HG03460 (cell line): ENCODE results near the gene B4GALNT3.
"Not testable (repeated sequence)": the region's sequence is repeated elsewhere in the genome, so short reads cannot be mapped to it uniquely, and the experiment has no call there.

Source experiments
- ATAC-seq: cut with Tn5 transposase; IDR thresholded peaks from one replicate; pipeline ENCODE4 v1.9.1; 2021; ENCODE audit not compliant: unreplicated experiment

B4GALNT3 gene

DNA sequence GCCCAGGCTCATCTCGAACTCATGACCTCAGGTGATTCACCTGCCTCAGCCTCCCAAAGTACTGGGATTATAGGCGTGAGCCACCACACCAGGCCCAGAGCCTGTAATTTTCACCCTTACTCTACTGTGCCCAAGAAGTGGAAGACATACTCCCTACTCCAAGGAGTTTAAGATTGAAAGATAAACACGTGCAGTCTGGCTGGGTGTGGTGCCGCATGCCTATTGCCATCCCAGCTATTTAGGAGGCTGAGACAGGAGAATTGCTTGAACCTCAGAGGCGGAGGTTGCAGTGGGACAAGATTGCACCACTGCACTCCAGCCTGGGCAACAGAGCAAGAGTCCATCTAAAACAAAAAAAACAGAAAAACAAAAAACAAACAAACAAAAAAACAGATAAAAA is 113.5 kb downstream of the B4GALNT3 start:
- no peak for ATAC-seq

DNA sequence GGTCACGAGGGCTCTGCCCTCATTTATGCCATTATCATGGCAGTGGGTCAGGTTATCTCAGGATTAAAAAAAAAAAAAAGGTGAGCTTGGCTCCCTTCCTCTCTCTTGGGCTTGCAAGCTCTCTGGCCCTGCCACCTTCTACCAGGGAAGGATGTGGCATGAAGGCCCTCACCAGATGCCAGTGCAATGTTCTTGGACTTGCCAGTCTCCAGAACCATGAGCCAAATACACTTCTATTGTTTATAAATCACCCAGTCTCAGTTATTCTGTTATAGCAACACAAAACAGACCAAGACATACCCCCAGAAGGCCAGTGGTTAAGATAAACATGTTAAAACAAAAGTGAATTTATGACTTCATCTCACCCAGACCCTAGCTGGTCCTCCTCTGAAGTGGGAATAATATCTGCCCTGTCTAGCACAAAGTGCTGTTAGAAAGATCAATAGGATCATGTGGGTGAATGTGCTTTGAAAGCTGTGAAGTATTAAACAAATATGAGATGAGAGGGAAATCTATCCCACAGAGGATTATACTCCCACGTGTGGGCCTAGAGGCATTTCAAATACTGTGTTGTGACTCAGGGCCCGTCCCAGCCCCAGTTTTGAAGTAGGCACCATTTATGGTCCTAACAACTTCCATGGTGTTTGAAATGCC is 114.9 kb downstream of the B4GALNT3 start:
- no peak for ATAC-seq

DNA sequence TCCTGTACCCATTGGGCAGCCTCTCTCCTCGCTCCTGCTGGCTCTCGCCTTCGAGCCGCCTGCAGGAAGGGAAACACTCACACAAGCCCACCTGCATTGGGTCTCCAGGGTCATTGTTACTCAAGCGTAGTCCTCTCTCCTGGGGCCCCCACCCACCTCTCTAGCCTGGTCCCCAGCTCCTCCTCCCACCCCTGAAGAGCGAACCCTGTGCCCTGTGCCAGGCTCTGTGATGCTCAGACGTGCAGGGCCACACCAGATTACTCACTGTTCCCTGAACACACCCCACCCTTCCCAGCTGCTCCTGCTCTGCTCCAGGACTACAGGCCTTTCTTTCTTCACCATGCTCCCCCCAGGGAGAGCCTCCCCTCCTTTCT is 115.4 kb downstream of the B4GALNT3 start:
- no peak for ATAC-seq

DNA sequence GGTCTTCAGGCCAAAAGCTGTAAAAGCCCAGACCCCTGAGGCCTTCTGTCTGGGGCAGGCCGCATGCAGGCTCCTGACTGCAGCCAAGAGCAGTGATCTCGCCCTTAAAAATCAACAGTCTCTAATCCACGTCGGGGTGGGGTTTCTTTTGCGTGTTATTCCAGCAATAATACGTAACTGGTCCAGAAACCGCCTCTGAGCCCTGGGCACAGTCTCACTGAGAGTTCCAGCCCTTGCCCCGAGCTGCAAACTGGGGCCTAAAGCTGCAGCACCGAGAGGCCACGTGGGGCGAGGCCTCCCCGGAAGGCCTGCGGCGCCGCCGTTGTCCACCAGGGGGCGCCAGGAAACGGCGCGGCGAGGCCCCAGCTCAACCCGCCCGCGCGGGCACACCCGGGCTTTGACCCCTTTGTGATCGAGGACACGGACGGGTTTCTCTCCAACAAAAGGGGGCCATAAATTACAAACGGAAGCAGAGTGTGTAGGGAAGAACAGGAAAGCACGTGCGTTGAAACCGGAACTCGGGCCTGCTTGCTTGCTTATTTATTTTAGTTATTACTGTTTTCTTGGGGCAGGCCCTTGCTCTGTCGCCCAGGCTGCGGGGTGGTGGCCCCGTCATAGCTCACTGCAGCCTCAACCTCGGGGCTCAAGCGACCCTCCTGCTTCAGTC is 116.3 kb downstream of the B4GALNT3 start:
- ATAC-seq, result no peak

DNA sequence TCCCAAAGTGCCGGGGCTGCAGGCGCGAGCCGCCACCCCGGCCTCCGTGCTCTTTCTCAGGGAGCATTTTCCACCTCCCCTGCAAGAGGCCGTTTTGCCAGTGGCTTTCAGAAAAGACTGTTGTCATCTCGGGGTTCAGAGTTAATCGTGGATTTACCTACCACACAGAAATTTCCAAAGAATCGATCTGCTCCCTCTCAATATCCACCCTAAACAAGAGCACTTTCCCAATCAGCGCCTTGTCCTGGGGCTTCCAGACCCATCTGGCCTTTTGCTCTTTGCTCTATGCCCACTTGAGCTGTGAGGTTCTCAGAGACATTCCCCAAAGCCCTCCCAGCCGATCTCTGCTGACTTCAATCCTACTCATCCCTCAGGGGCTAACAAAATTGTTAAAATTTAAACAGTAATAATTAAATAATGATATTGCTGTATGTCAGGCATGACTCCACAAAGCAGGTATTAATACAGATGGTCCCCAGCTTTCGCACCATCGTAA is 116.9 kb downstream of the B4GALNT3 start:
- no peak for ATAC-seq

DNA sequence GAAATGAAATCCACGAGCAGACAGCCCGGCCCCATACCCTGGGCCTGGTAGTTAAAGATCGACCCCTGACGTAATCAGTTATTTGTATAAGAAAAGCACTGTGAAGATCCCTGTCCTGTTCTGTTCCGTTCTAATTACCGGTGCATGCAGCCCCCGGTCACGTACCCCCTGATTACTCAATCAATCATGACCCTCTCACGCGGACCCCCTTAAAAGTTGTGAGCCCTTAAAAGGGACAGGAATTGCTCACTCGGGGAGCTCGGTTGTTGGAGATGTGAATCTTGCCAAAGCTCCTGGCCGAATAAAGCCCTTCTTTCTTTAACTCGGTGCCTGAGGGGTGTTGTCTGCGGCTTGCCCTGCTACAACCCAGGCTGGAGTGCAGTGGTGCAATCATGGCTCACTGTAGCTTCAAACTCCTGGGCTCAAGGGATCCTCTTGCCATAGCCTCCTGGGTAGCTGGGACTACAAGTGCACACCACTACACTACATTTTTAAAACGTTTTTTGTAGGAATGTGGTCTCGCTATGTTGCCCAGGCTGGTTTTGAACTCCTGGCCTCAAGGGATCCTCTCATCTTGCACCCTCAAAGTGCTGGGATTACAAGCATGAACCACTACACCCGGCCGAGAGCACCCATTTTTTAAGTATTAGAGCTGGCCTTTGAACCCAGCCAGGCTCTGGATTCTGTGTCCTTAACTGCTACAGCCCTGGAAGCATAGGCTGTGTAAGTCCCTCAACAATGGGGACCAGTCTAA is 118.4 kb downstream of the B4GALNT3 start:
- not testable (repeated sequence) for ATAC-seq

DNA sequence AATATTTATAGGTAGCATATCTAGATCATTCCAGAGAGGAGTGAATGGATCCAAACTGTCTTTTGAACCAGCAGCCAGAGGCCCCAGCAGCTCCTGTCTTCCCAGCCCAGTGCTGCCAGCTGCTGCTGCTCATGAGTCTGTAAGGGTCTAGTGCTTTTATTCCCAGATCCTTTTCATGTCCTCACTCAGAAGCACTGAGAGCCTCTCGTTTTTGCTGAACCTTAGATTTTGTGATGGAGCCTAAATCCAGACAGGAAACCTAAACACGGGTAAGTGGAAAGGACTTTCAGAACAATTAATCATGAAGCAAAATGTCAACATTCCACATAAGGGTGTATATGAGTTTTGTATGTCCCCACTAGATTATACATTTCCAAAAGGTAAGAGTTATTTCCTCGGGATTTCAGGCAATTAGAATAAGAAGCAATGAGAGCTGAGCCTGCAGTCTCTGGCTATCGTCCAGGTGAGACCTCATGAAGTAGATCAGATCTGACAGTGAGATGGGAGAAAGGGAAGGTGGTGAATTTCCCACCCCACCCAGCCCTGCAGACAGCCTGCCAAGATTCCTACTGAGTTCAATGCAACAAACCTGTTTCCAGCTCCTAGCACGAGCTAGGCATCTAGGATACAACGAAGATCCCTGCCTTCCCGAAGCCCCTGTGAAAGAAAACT is 119.1 kb downstream of the B4GALNT3 start:
- ATAC-seq, result no peak

DNA sequence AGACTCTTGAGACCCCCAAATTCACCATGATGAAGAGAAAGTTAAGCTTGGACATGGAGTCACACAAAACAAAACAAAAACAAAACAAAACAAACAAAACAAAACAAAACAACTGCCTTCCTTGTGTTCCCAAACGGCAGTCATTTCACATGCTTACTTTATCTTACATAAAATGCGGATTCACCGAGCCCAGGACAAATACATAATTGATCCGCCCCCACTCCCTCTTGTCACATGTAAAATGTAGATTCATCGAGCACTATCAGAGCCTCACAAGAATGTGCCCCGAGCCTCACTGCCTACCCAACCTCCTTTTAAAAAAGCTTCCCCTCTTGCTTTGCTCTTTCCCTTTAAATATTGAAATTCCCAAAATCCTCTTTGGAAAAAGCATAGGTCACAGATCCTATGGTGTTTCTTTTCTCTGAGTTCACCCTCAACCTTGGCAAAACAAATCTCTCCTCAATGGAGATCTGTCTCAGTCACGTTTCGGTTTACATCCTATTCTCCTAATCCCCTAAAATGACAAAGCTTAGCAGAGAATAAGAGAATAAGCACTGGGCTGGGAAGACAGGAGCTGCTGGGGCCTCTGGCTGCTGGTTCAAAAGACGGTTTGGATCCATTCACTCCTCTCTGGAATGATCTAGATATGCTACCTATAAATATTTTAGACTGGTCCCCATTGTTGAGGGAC is 119.8 kb downstream of the B4GALNT3 start:
- no peak for ATAC-seq

DNA sequence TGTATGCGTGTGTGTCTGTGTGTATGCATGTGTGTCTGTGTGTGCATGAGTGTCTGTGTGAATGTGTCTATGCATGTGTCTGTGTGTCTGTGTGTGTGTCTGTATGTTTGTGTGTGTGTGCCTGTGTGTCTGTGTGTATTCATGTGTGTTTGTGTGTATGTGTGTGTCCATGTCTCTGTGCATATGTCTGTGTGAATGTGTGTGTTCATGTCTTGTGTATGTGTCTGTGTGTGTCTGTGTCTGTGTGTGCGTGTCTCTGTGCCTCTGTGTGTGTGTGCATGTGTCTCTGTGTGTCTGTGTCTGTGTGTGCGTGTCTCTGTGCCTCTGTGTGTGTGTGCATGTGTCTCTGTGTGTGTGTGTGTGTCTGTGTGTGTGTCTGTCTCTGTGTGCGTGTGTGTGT is 121.1 kb downstream of the B4GALNT3 start:
- ATAC-seq, result no peak

DNA sequence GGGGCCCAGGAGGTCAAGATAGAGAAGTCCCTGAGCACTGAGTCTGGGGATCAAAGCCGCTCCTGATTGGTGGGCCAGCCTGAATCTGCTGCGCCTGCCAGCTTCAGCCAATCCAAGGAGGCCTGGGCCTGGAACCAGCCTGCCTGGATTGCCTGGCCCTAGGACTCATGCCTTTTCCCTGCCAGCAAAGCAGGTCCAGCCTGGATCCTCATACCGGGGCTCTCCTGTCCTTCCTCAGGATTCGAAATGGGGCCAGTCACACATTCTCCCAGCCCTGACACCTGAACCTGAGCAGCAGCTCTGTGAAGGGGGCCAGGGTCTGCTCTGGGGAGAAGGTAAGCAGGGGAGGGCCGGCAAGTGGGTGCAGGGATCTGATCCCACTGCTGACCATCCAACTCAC is 121.6 kb downstream of the B4GALNT3 start:
- no peak for ATAC-seq

DNA sequence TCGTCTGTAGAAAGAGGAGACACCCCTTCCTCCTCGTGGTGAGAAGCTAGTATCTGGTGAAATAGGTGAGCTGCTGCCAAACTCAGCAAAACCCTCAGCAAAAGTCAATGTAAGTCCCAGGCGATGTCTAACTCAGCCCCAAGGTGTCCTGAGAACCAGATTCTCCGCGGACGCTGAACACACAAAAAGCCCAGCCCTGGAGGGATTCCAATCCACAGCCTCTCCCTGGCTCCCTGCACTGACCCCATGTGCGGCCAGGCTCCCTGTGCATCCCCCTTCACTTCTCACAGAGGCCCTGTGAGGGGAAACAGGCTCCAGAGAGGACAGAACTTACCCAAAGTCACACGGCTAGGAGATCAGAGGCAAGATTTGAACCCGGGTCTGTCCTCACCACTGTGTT is 122.0 kb downstream of the B4GALNT3 start:
- ATAC-seq, result no peak

DNA sequence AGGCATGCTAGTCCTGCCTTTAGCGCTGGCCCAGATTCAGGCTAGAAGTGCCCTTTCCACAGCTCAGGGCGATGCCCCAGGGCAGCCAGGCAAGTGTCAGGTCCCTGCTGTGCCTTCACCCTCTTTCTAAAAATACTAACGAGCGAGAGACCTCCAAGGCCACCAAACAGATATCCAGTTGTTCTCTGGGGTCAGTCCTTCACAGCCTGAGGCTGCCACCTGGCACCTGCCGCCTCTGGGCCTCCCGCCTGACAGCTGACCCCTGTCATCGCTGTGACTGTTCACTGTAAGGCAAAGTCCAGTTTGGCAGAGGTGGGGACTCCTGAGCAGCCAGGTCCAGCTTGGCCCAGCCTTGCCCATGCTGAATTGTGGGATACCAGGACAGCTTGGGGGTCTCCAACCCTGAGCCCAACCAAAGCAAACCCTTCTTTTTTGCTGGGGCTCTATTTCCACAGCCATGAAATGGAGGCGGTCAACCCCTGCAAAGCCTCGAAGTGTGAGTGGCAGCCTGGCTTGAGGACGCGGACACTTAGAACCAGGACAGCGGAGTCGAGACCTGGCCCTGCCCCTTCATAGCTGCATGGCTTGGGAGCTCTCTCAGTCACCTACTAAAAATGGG is 123.6 kb downstream of the B4GALNT3 start:
- no peak for ATAC-seq

DNA sequence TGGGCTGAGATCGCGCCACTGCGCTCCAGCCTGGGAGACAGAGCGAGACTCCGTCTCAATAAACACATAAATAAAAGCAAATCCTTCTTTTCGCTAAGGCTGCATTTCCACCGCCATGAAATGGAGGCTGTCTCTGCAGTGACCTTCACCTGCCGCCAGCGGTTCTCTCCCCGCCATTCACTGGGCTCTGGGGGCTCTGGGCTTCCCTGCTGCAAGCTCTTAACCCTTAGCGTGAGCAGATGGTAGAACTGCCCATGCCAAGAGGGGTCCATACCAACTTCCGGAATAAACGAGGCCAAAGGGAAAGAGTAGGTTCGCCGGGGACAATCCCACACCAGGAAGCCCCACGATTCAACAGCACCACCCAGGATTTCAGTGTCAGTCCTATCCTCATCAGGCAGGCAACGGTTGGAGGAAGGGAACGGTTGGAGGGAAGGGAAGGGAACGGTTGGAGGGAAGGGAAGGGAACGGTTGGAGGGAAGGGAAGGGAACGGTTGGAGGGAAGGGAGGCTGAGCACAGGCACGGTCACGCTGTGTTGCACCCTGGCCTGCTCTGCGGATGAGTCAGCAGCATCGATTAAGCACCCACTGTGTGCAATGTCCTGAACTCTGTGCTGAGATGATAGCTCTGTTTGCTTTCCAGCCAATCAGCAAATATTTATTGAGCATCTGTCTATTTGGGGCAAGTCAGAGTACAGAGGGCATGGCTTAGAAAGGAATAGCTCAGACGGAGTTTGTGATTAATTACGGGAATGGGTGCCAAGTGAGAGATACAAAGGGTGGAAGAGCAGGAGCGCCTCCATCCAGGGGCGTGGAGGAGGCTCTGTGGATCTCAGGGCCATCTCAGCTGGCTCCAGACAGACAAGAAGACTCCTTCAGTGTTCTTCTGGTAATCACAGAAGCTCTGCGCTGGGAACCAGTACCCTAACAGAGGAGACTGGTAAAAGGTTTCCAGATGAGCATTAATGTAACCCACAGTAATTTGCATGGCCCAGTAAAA is 125.6 kb downstream of the B4GALNT3 start:
- no peak for ATAC-seq

DNA sequence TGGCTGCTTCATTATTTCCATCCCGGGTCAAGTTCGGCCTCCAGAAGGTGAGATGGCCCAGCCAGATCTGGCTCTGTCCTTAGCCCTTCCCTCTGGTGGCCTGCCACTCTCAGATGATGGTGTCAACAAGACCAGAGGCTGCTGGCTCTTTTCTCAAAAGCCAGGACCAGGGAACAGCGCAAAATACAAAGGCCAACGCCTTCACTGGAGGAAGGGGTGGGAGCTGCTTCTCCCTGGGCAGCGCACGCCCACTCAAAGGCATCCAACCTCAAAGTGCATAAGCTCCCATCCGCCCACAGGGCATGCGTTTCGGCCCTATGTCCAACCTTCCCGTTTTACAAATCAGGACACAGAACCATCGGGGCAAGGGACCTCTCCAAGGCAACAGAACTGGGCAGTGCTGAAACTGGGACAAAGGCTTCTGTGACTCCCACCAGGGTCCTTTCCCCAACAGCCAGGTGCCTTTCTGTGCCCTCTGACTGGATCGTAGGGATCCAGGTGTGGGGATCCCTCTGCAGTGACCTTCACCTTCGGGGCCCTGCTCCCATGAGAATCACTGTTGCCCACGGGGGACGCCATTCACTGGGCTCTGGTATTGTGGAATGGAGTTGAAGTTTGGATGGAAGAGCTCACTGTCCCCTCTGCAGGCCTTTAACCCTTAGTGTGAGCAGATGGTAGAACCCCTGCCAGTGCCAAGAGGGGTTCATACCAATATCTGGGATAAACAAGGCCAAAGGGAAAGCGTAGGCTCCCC is 126.8 kb downstream of the B4GALNT3 start:
- no peak for ATAC-seq

DNA sequence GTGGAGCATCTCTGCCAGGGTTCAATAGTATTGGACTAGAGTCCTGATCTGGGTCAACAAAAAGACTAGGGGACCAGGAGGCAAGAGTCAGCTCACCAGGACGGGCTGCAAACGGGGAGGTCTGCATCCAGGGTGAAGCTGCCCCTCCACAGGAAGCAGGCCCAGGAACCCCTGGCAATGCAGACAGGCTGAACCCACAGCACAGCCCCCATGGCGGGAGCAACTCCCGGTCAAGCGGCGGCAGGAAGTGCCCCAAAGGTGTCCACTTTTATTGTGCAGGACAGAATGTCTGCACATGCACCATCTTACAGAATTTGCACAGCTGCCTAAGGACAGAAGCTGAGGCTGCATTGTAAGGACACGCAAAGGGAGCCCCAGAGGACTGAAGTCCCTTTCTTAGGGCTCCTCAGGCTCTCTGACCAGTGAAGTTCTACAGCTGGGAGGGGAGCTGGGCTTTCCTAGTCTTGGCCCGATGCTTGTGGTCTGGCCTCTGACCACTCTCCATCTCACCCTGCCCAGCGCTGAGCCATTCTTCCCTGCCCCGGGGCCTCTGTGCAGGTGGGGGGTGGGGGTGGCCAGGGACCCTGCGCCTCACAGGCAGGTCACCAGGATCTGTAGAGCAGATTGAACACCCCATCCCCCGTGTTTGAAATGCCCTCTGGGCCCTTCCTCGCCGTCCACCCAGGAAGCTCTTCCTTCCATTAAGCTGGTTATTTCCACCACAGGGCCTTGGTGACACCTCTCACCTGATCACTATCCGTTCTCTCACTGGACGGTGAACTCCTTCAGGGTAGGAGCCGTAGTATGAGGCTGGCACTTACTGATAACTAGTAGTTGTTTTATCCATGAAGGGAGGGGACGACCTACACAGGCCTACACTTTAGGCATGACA is 127.6 kb downstream of the B4GALNT3 start:
- ATAC-seq, result no peak

DNA sequence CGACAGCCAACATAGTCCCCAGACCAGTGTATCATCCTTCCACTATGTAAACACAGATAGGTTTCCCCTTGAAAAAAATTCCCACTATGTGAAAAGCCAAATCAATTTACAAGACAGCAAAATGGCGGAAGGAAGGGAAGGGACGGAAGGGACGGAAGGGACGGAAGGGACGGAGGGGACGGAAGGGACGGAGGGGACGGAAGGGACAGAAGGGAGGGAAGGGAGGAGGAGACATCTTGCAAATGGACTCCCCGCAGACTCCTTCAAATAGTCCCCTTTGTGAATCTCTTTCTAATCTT is 128.2 kb downstream of the B4GALNT3 start:
- ATAC-seq, result no peak

DNA sequence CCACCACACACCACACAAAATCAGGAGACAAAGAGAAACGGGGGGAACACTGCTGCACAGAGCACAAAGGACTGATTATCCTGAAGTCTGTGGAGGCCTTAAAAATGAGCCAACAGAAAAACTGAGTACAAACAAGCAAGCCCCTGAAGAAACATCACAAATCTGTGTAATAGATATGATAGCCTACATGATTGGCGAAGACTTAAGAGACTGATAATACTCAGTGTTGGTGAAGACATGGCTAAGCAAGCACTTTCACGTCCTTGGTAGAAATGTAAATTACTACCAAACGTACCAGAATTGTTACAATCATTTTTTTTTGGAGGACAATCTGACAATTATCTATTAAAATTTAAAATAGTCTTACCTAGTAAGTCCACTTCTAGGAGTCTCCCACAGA is 128.9 kb downstream of the B4GALNT3 start:
- ATAC-seq, result no peak
